NCI-H2196 (cell line): ENCODE measurements around the gene CREG2.

Source experiments
- DNase-seq: peaks from one replicate; lab custom pipeline; 2025; ENCODE audit not compliant: unreplicated experiment; lab: John Stamatoyannopoulos, UW

The CREG2 gene

DNA sequence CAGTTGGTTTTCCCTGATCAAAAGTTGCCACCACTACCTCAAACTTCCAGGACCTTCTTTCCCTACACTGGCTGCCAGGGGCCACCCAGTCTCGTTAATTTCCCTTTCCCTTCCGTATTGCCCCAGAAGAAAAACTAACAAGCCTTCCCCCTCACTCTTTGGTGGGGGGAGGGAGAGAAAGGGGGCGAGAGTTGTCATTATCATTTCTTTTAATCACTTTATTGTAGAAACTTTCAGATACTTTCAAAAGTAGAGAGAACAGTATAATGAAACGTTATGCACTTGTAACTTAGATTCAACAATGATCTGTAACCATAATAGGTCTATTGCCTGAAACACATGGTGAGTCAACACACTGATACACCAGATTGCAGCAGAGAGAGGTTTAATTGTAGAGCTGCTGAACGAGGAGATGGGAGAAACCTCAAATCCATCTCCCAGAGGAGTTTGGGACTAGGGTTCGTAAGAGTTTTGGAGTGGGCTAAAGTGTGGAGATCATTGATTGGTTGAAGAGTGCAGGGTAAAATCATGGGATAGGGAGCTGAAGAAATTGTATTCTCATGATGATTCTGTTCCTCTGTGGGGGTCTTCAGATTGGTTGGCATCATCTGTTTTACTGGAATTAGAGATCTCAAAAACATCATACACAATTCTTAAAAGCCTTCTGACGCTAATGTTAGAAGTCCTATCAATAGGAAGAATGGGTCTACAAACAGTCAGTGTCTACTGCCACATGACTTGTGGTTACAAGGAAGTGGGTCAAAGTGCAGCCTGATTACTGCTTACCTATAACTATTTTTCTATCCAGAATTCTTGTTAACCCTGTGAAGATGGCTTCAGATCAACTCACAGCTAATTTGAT lies 76.2 kb downstream of the CREG2 start:
- no peak for DNase-seq

DNA sequence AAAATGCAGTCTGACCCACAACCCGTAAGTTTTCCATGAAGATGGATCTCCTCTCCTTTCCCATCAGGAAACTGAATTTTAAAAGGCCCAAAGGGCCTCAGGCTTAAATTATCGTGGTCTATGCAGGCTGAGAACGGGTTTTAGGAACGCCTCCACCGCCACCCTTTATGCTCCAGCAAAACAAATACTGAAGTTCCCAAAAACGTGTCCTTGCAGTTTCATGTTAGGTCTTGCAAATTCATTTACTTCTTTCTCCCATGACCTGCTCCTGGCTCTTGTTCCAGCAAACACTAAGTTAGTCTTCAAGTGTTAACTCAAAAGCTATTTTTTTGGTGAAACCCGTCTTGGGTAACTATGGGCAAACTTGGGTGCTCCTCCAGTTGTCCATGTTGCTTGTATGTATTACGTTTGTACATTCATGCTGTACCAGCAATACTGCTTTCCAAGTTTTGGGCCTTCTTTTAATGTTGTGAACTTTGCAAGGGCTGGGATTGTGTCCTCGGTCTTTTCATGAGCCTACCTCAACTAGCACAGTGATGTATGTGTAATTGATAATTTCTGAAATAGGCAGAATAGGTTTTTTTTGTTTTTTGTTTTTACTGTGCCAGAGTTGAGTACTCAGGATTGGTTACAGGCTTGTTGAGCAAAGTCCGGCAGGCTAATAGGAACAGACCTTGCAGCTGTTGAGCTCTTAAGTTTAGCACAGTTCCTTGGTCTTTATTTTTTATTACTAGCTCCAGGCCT lies 77.0 kb downstream of the CREG2 start:
- DNase-seq, result no peak

DNA sequence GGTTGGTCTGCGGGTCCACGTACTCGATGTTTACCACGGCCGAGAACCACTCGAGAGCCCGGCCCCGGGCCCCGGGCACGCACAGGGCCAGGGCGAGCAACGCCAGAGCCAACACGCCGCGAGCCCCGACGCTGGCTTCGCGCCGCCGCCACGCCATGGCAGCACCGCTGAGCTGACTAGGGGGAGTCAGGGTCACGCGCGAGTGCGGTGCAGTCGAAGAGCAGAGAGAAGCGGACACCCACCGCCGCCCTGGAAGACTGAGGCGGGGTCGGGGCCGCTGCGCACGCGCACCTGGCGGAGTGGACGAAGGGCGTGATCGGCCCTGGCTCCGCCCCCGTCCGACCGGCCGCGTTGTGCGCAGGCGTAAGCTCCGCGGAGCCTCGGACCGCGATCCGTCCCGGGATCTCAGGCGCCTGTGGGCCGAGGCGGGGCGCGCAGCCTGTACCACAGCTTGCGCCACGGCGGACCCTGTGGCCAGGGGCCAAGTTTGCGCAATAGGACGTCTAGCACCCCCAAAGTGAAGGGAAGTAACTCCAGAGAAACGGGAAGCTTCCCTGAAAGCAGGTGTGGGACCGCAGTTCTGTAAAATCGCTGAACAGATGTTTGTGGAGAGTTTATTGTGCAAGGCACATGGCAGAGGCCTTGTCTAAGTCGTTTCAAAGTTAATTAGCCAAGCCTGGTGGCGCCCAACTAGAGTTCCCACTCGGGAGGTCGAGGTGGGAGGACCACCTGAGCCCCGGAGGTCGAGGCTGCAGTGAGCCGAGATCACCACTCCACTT lies 78.7 kb downstream of the CREG2 start, which contains the start of gene RNF149:
TSS of gene RNF149 (minus strand) at position 270 of the 779 bp plus-strand sequence. CDS start at position 157, 113 bp downstream.
- peak; percentile 89 for DNase-seq

DNA sequence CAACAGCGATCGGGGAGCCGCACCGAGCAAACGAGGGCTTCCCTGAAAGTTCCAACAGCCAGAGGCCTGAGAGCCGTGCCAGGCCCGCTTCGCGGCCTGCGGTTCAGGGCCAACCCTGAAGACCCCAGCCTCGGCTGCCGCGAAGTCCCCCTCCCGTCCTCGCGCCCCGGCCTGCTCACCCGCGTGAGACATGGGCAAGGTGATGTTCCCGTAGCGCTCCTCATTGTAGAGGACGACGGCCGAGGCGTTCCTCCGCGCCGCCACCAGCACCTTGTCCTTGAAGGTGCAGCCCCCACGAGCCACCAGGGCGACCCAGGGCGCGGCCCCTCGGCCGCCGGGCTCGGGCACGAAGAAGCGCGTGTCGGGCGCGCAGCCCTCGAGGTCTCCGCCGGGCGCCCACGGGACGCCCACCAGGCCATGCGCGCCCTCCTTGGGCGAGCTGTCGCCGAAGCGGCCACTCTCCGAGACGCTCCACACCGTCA lies 79.3 kb downstream of the CREG2 start:
- DNase-seq, result no peak

- no peak for DNase-seq
These were observed 79.8 kb downstream of the CREG2 start for GRCh38 chr2:101307503-101307902.

DNA sequence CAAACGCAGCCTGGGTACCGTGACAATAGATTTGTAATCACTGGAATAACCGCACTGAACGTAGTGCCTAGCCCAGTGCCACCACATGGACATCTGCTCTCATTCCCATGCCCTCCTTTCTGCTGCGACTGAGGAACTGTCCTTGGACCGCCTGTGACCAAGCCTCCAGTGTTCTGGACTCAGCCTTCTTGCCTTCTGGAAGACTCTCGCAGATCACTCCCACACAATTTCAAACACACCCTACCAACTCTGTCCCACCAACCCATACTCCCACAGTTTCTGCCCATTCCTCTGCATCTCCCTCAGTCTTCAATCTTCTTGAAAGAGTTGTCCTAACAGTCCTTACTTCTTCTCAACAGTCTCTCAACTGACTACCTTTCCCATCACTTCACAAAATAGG lies 80.9 kb downstream of the CREG2 start:
- no peak for DNase-seq

- no peak for DNase-seq
These were observed 81.7 kb downstream of the CREG2 start for GRCh38 chr2:101305492-101306078.

DNA sequence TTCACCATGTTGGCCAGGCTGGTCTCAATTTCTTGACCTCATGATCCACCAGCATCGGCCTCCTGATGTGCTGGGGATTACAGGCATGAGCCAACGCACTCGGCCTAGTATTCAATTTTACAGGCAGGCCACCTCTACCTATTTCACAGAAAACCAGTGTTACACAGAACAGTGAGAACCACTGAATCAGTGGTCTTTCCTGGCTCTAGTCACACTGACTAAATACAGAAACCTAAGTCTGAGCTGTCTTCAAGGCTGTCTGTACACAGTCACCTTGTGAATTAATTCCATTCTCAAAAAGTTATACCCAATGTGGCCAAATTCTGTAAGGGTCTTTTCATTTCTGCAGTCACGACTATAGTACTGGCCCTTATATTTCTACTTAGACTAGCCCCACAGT lies 82.3 kb downstream of the CREG2 start:
- DNase-seq, result no peak

- DNase-seq, result no peak
These were observed 83.6 kb downstream of the CREG2 start for GRCh38 chr2:101303688-101304087.

DNA sequence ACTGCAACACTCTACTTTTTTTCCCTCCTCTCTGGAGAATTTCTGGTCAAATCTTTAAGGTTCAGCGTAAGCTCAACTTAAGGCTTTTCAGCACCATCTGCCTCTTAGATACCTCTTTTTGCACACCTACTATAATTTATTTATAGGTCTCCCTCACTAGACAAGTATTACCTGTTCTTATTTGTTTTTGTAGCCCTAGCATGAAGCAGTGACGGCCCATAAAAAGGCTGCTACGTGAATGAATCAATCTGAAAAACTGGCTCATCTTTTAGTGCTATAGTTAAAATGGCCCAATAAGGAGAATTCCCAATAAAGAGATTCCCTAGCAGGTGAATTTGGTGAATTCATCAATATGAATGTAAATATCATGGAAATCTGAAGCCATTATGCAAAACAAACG lies 85.3 kb downstream of the CREG2 start:
- DNase-seq, result no peak

- no peak for DNase-seq
These were observed 86.5 kb downstream of the CREG2 start for GRCh38 chr2:101300836-101301235.

- no peak for DNase-seq
These were observed 87.1 kb downstream of the CREG2 start for GRCh38 chr2:101300164-101300563.

DNA sequence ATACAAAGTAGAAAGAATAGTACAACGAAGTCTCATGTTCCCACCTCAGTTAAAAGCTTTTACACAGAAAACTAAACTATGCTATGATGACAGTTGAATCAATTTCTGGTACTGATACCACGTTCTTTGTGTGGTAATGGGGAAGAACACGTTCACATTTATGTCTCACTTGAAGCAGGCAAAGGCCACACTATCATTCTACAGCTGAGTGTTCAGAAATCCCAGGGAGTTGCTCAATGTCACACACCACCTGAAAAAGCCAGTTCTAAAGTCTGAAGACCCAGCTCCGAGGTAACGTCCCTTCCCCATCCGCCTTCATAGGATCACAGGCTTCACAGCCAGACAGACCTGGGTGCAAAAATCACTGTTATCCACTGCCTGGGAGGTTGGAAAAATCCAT lies 87.7 kb downstream of the CREG2 start:
- no peak for DNase-seq

DNA sequence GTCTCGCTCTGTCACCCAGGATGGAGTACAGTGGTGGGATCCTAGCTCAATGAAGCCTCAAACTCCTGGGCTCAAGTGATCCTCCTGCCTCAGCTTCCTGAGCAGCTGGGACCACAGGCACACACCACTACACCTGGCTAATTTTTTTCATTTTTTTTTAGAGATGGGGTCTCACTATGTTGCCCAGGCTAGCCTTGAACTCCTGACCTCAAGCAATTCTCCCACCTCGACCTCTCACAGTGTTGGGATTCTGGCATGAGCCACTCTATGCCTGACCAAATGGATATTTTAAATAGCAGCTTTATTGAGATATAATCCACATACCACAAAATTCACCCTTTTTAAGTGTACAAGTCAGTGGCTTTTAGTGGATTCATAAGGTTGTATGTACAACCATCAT lies 89.9 kb downstream of the CREG2 start:
- no peak for DNase-seq

- DNase-seq, result no peak
These were observed 90.9 kb downstream of the CREG2 start for GRCh38 chr2:101296371-101296770.

DNA sequence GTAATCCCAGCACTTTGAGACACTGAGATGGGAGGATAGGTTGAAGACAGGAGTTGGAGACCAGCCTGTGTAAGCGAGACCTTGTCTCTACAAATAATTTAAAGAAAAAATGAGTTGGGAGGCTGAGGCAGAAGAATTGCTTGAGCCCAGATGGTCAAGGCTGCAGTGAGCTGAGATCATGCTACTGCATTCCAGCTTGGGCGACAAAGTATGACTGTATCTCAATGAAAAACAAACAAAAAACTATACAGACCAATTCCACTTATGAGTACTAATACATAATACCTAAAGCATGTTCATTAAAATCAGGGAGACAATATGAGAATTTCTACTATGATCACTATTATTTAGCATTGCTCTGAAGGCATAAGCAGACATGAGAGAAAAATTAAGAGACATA lies 91.4 kb downstream of the CREG2 start:
- DNase-seq, result no peak
